Lower leg skin (tissue), 3 donors: ENCODE measurements around the gene RPSA.

Experiments used
- POLR2A ChIP-seq, 2 donors: fragments of 450-650 bp; IDR thresholded peaks; one replicate each; pipeline ENCODE4 v1.6.1; 2016 to 2017; ENCODE audit warnings: antibody characterized with exemption in 2 of 2, mild to moderate bottlenecking in 1 of 2, moderate library complexity in 1 of 2
- TF ChIP-seq, protein P1 (sequence below), 3 donors: fragments of 450-650 bp; IDR thresholded peaks; one replicate each; pipeline ENCODE4 v1.5.1; 2016; ENCODE audit warnings: antibody characterized with exemption in 3 of 3, mild to moderate bottlenecking in 3 of 3, moderate library complexity in 2 of 3

DNA sequence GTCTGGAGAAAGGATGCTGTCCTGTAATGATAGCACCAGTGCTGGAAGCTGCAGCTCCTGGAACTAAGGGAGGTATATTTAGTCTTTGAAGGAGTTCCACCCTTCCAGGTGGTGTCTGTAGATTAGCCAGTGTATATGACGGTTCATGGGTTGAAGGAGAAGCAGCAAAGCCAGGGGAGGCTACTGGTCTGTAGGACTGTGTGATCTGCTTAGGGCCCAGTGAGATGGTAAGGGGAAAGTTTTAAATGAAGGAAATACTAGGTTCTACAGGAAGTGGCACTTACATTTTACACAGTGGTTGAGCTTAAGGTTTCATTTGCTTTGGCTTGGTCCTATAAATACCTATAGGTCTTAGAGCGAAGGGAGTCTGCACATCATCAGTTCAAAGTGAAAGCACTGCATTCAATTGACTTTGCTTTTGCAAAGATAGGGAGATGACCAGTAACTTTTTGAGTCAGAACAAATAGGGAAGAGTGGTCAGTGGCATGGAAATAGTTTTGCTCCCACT lies 17.7 kb upstream of the RPSA start:
- TF ChIP-seq, protein P1, sequence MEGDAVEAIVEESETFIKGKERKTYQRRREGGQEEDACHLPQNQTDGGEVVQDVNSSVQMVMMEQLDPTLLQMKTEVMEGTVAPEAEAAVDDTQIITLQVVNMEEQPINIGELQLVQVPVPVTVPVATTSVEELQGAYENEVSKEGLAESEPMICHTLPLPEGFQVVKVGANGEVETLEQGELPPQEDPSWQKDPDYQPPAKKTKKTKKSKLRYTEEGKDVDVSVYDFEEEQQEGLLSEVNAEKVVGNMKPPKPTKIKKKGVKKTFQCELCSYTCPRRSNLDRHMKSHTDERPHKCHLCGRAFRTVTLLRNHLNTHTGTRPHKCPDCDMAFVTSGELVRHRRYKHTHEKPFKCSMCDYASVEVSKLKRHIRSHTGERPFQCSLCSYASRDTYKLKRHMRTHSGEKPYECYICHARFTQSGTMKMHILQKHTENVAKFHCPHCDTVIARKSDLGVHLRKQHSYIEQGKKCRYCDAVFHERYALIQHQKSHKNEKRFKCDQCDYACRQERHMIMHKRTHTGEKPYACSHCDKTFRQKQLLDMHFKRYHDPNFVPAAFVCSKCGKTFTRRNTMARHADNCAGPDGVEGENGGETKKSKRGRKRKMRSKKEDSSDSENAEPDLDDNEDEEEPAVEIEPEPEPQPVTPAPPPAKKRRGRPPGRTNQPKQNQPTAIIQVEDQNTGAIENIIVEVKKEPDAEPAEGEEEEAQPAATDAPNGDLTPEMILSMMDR (IDR thresholded peaks at IDR 0.05) = no peak
- no peak for TF ChIP-seq POLR2A (IDR thresholded peaks at IDR 0.05)
